HG03095 (cell line): ENCODE results near the gene TSPAN4.

Experiments
- ATAC-seq: cut with Tn5 transposase; IDR thresholded peaks from one replicate; pipeline ENCODE4 v1.9.1; 2021; ENCODE audit warnings: moderate library complexity; ENCODE audit not compliant: unreplicated experiment

TSPAN4 gene

GRCh38 chr11:863023-863909 lies 20.6 kb downstream of the TSPAN4 start:
- ATAC-seq, result no peak

DNA sequence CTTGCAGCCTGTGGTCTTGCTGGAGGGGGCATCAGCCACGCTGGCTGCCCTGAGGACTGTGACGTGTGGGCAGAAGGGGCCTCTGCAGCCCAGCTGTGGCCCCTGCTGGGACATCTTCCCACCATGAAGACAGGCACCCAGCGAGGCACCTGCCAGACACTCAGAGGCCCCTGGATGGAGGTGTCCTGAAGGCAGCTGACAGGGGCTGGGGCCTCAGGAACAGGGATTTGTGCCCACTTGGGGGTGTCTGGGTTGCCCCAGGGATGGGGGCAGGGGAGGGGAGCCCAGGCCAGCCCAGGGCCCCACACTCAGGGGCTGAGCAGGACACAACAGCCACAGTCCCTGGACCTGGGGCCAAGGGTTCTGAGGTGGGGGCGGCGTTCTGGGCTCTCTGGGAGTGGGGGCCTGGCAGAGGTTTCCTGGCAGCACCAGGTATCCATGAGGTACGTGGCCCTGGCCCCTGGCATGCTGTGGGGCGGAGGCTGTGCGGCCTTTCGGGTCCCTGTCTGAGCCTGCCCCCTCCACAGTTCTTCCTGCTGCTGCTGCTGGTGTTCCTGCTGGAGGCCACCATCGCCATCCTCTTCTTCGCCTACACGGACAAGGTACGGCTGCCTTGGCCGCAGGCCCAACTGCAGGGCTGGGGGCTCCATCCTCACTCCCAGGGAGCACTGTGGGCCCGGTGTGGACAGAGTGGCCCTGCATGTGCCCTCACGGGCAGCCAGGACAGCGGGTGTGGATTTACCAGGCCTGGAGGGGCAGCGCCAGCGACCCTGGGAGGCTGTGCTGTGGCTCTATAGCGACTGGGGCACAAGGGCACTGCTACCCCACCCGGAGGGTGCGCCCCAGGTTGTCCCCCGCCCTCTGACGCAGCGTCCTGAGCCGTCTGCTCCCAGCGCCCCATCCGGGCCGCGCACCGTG lies 21.5 kb downstream of the TSPAN4 start:
- ATAC-seq, result no peak

GRCh38 chr11:864898-865297 lies 22.2 kb downstream of the TSPAN4 start:
- ATAC-seq, result no peak

DNA sequence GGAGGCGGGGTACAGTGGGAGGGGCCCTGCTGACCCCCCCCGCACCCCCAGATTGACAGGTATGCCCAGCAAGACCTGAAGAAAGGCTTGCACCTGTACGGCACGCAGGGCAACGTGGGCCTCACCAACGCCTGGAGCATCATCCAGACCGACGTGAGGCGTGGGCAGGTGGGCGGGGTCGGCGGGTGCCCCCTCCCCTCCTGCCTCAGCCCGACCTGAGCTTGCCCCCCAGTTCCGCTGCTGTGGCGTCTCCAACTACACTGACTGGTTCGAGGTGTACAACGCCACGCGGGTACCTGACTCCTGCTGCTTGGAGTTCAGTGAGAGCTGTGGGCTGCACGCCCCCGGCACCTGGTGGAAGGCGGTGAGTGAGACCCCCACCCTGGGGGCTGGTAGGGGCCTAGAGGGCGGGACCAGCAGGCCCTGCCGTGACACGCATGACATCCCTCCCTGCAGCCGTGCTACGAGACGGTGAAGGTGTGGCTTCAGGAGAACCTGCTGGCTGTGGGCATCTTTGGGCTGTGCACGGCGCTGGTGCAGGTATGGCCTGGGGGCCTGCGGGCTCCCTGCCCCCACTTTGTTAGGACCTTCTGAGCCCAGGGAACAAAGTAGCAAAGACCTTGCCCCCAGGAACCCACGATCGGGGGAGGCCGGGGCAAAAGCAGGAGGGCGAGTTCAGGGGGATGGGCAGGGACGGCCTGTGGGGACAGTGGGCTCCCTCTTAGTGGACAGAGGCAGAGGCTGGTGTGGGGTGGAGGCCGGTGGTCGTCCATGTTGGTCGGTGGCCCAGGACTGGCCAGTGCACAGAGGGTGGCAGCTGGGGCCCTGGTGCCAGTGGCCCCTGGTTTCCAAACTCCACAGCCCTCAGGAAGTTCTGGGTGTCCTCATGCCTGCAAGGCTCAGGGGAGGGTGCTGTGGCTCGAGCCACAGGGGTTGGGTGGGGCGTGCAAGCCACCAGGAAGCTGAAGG lies 23.1 kb downstream of the TSPAN4 start:
- no peak for ATAC-seq

GRCh38 chr11:866481-866880 lies 23.8 kb downstream of the TSPAN4 start:
- ATAC-seq, result no peak

DNA sequence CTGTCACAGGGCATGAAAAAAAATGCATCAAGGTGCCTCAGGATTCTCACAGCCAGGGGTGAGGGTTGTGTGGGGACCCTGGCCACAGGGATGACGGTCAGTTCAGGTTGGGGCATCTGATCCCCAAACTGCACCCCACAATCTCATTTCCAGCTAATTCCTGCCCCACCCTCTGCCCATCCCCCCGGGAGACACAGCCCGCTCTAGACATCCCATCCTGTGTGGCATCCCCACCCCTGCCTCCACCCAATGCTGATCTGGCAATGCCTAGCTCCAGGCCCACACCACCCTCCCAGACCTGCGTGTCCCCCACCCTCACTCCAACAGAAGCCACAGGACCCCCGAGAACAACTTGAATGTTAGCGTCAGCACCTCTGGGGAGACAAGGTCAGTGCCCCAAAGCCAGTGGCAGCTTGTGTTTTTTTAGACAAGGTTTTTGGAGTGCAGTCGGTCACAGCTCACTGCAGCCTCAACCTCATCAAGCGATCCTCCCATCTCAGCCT lies 25.3 kb downstream of the TSPAN4 start:
- ATAC-seq, result no peak

DNA sequence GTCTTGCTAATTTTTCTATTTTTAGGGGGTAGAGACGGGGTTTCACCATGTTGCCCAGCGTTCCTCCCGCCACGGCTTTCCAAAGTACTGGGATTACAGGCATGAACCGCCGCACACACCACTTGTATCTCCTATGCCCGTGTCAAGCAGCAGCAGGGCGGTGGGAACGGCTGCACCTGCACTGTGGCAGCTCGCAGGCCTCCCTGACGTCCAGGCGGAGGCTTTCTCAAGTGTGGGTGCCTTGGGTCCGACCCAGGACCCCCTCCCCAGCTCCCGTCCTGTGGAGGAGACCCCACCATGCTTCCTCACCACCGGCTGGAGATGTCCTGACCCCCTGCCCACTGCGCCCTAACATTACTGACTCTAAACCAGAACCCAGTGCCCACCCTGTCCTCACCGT lies 25.7 kb downstream of the TSPAN4 start:
- ATAC-seq, result no peak

- ATAC-seq, result no peak
Measured at GRCh38 chr11:868802-869201, 26.1 kb downstream of the TSPAN4 start.

DNA sequence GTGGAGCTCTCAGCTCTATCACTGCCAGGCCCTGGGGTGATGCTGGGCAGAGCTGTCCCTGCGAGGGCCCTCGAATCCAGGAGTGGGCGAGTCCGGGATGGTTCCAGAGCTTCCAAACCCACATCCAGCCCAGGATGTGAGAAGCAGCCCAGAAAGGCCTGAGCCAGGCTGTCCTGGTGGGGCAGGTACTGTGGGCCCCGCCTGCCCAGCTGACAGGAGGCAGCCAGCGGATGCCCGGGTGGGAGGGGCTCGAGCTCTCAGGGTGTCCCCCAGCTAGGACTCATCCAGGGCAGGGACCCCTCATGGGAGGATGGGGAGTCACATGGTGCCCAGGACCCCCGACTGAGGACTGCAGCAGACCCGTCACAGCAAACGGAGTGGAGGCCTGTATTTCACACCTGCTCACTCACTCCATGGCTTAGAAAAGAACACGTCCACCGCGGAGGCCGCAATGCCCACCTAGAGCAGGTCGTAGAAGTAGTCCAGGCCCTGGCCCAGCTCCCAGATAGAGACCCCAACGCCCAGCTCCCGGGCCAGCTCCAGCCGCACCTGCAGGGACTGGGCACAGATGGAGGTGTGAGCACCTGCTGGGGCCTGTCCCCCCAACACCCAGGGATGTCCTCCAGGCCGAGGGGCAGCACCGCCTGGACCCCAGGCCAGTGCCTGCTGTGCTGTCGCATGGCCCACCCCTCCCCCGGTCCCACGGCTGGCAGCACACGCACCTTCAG lies 26.9 kb downstream of the TSPAN4 start:
- no peak for ATAC-seq

DNA sequence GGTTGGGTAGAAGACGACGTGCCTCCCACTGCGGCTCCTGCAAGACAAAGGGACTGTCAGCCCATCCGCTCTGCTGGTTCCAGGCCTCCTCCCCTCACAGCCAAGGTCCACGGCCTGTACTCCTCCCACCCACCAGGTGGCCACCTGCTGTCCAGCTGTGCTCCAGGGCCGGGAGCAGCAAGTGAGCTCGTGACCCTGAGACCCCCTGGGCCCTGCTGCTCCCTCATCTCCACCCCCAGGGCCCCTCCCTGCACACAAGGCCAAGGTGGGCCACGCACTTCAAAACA lies 27.4 kb downstream of the TSPAN4 start:
- ATAC-seq, result no peak

DNA sequence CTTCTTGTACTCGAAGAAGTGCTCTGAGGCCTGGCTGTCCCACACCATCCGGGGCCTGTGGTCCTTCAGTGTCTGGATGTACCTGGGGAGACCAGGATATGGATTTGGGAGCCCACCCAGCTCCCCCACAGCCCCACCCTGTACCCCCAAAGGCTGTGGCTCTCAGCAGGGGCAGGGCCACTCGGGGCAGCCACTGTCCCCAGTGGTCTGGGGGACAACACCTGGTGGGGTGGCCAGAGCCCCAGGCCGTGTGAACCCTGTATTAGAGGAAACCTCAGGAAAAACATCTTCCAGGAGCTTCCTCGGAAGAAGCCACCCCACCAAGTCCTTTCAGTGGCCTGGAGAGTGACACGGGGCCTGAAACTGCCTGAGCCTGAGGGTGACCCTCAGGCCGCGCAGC lies 27.8 kb downstream of the TSPAN4 start:
- no peak for ATAC-seq

- ATAC-seq, result no peak
Measured at GRCh38 chr11:871472-871871, 28.8 kb downstream of the TSPAN4 start.

- ATAC-seq, result no peak
Measured at GRCh38 chr11:872799-873198, 30.1 kb downstream of the TSPAN4 start.

DNA sequence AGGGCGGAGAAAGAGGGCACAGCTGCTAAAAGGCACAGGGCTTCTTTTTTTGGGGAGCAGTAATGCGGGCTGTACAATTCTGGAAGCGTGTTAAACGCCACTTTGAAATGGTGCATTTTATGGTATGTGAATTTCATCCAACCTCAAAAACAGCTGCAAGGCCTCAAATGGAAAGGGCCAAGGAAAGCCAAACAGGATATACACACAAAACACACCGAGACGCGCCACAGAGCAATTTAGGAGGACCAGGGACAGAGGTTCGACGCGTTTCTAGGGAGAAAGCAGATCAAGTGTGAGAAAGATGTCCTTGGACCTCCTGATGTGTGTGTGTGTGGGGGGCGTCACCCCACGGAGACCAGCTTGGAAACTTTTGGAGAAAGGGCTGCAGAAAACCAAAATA lies 31.1 kb downstream of the TSPAN4 start:
- no peak for ATAC-seq

DNA sequence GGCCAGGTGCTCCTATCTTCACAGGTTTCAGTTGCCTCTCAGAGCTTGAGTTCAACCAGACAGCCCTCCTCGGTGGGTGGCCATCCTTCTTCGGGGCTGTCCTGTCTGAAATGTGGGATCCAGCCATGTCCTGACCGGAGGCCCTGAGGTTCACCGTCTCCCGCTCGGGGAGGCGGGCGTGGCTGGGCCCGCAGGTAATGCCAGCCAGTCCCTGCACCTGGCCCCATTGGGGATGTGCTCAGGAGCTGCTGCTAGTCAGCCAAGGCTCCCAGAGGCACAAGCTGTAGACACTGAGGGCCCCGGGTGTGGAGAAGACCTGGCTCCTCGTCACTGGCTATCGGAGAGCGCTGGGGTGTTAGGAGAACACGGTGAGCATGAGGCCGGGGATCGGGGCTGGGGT lies 32.6 kb downstream of the TSPAN4 start:
- ATAC-seq, result no peak

GRCh38 chr11:875769-876301 lies 33.2 kb downstream of the TSPAN4 start:
- ATAC-seq, result no peak

DNA sequence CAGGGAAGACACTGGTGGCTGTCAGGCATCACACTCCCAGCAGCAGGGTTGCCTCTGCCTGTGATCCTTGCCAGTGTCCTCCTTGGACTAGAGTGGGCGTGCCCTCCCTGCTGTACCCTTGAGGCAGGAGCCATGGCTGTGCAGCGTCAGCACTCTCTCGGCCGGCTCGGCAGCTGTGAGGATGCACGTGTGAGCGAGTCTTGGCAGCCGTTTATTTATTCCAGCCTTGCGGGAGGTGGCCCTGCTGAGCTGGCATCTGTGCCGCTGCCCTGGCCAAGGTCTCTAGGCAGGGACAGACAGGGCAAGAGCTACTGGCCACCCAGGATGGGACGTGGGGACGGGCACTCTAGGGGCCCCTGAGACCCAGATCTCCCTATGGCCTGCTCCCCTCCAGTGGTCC lies 33.9 kb downstream of the TSPAN4 start:
- ATAC-seq, result no peak

GRCh38 chr11:877565-877964 lies 34.9 kb downstream of the TSPAN4 start:
- no peak for ATAC-seq

- no peak for ATAC-seq
Measured at GRCh38 chr11:880447-880846, 37.8 kb downstream of the TSPAN4 start.

GRCh38 chr11:882596-882995 lies 39.9 kb downstream of the TSPAN4 start:
- ATAC-seq, result no peak
